SK-N-DZ (cell line): Measurements from ENCODE around the gene PYROXD2. TPM values are rescaled to one million over a fixed set of nuclear protein-coding genes. Genes with fewer than 3 reads are reported as not detected.

Experiments used
- DNase-seq: peaks from one replicate; pipeline ENCODE4 v3.0.0-alpha.2; 2015; ENCODE audit warnings: low spot score
- polyA plus RNA-seq, 2 experiments: library from polyadenylated mRNA; depleted of rRNA; stranded (reverse); fragments of >200 nt; gene quantifications; 2 replicates each; pipeline ENCODE4 v1.2.3, GENCODE V29; 2014

The PYROXD2 gene
- 1.8 and 3.5 TPM in 2 replicates for polyA plus RNA-seq (2014; cell fraction: cytosol; rRNA removed)
- polyA plus RNA-seq (2014; cell fraction: nucleus; rRNA removed) = 10.3 and 13.7 TPM in 2 replicates

DNA sequence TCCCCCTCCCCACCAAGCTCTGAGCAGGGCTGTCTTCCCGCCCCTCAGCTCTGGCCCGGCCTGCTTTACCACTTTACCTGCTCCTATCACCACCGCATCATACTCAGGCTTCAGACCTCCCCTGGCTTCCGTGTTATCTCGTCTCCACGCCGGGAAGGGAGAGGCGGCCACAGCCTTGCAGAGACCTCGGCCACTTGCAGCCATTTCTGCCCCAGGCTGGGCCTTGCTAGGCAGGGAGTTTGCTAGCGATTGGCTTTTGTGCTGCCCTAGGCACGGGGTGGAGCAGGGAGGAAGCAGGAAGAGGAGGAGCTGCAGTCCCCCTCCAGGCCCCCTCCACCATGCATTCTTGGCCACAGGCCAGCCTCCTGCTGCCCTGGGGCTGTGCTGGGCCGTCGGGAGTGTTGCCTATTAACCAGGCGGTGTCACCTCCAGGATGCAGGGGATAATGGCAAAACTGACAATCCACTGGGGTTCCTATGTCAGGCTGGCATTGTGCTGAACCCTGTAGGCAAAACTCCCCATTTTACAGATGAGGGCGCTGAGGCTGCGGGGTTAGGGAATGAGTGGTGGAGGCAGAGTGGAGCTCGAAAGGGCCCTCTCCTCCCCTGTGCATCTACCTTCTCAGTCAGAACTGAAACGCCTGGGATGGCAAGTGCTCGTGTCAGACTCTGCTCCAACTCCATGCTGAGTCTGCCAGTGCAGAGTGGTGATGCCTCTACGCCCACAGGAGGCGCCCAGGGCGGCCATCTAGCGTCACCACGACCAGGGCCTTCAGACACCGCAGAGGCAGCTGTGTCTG lies at the start of gene PYROXD2:
TSS of gene PYROXD2 (minus strand) at position 251 of the 799 bp plus-strand sequence. CDS start at position 204, 47 bp downstream.
- peak; percentile 87 for DNase-seq

DNA sequence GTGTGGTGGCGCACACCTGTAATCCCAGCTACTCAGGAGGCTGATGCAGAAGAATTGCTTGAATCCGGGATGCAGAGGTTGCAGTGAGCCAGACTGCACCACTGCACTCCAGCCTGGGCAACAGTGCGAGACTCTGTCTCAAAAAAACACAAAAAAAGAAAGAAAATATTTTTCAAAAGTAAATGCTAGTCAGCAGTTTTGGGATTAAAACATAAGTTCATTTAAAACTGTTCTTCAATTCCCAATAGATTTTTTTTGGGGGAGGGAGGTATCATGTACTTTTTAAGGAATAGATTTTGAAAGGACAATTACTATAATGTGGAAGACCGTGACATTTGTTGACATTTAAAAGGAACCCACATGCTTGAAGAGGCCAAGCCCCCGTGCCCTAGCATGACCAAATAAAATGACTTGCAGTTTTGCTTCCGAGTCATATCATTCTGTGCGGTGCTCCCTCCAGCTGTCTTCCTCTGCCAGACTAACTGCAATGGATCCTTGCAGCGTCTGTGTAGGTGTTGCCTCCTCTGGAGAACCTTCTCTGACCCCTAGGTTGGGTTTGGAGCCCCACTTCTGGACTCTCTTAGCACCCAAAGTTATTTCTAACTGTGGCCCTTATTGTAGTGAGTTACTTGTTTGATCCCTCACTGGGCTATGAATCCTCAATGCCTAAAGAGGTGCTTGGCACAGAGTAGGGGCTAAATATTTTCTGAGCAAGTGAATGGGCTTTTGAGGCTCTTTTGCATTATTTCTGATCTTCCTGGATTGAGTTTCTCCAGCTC lies 49.2 kb upstream of the PYROXD2 start:
- no peak for DNase-seq

DNA sequence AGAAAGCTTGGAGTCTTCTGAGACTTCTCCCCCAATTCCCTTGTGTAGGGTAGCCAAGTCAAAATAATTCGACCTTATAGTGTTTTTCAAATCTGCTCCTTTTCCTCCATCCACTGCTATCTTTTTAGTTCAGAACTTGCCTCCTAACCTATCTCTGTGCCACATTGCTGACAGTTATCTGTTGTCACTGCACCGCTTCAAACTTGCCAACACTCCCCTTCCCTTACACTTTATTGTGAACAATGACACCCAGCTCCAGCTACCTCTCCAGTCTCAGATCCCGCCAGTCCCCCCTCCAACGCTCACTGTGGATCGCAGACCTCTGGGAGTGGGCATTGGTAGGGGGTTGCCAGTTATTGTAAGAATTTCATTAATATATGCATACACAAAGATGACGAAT lies 48.0 kb upstream of the PYROXD2 start:
- no peak for DNase-seq

DNA sequence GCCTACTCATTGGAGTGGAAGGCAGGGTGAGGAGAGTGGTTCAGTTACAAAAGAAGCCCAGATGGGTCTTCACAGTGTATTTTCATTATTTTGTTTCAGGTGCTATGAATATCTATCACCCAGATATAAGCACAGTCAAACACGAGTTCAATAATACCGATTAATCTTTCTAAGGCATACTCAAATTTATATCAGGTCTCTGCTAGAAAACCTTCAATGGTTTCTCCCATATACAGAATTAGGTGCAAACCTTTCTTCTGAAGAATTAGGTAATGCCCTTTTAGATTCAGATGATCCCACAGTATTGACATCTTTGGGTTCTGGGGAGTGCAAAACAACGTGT lies 46.5 kb upstream of the PYROXD2 start:
- DNase-seq = no peak

DNA sequence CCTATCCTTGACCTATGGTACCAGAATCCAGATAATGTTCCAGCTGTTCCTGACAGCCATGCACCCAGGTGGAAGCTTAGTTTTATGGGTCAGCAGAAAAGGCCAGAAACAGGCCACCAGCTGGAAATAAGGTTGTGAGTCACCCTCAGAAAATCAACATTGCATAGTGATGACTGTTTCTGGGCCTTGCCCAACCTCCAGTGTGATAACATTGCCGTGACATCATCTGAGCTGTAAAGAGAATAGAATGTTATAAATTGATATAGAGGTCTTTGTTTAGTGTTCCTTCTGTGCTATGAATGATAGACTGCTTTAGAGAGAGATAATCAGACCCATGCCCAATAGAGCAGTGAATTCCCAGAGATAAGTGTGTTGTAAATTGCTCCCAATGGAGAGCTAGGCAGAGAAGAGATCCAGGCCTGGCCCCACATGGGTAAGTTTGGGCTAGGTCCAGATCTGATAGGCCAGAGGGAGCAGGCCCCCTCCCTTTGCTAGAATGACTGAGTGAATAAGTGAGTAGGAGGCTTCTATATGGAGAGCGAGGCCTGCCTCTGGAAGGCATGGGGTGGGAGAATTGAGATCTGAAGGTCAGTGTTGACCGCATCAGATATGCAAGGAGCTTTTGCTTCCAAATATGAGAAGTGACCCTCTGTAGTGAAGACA lies 46.0 kb upstream of the PYROXD2 start:
- no peak for DNase-seq

DNA sequence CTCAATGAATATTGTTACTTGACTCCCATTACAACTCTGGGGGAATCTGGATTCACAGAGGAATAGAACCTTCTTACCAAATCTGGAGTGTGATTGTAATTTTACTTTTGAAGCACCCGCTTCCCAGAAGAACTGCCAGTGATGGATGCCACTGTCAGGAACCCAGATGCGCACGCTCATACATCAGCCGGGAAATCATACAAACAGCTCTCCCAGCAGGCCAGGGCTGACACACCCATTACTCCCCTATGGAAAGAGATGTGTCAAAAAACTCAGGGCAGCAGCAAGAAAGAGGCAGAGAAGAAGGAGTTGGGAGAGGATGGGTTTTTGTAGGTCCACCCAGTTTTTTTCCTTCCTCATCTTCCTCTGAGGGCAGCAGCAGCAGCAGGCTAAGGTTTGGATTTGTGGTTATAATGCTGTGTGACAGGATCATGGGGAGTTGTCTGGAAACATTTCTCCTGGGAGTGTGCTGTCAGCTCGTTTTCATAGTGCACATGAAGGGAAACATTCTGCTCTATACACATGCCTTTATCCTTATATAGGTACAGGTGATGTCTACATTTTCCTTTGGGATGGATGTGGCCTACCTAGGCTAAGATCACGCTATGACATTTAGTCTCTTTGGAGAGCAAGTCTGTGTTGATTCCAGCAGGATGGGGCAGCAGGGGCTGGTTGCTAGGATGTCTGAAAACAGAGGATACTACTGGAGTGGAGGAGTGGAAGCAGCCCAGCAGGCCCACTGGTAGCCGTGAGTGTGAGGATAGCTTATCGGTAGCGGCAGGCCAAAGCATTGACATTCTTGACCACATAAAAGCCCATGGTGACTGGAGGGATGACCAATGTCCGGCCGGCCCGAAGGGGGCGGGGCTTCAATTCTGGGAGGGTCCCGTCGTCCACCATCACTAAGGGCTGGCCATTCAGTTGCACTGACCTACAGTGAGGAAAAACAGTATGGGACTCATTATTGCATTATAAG lies 44.1 kb upstream of the PYROXD2 start:
- no peak for DNase-seq

DNA sequence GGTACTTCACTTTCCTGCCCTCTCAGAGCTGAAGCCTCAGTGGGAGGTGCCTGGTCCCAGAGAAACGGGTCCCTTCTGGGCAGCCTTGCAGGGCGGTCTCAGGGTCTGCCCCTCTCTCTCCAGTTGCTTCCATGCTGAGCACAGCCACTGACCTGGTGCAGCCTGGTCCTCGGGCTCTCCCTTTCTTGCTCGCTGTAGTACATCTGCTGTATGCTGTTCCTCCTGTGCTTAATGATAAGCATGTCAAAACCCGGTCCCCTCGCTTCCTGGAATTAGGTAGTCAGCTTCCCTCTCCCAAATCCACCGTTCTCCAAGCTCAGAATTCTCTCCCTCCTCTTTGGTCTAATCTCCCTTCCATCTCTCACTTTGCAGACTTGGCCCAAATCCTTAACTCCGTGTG lies 42.7 kb upstream of the PYROXD2 start:
- DNase-seq = no peak

DNA sequence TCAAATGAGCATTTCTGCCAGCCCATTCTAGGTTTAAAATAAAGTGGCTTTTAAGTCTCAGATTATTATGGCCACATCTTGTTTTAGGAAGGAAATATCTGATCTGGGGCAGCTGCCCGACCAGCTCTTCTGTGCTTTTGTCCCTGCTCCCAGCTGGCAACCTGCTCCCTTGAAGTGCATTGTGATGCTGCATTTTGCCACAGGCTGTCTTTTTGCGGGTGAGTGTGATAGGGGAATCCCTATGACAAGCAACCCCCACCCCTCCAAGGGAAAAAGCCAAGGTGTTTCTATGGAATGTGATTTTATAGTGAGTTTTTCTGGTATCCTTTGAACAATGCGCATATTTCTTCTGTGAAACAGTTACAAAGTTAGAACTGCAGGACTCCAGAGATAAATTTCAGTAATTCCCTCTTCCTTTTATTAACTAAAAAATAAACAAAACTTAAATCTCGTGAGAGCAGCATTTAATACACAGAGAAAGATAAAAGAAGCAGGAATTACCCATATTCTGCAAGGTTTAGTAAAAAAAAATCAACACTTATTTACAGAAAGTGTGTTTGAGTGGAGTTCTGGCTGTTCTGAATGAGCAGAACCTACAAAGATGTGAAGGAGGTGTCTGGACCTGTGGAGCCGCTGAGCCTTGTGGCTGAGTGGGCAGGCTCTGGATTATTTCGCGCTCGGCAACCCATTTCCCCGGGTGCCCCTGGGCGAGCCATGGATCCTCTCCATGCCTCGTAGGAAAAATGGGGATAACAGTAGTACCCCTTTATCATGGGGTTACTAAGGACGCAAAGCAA lies 41.9 kb upstream of the PYROXD2 start:
- no peak for DNase-seq

DNA sequence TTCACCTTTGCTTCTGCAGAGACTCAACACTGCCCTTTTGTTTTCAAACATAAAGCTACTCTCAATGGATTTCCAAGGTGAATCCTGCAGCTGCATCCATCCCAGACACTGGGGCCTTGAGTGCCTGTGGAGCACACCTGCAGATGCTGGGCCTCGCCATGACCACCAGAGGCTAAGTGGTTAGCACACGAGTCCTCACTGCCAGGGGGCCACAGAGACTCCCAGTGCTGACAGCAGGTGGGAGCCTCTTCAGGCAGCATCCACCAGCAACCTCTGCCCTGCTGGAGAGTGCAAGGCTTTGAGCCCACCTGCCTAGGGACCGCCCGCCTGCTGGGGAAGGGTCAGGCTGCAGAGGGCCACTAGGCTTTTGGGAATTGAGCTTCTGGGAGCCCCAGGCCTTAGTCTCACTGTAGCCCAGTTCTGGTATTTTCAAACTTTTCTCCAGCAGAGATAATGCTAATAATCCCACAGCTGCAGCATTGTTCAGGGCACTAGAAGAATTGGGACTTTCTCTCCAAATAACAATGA lies 41.1 kb upstream of the PYROXD2 start:
- DNase-seq = no peak

DNA sequence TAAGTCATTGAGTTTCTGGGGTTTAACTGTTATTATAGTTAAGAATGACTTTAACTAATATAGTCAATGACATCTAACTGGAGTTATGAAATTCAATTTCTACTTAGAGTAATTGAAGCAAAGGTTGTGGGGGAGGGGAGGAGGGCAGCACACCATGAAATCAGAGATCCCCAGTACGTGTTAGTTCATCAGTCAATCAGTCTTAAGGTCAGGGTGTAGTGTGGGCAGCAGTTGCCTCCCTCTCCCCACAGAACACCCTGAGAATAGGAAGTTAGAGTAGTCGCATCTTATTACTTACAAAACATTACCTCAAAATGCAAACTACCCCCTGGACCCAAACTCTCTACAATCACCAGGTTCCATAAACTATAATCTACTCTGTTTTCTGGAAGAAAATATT lies 38.7 kb upstream of the PYROXD2 start:
- DNase-seq = no peak

DNA sequence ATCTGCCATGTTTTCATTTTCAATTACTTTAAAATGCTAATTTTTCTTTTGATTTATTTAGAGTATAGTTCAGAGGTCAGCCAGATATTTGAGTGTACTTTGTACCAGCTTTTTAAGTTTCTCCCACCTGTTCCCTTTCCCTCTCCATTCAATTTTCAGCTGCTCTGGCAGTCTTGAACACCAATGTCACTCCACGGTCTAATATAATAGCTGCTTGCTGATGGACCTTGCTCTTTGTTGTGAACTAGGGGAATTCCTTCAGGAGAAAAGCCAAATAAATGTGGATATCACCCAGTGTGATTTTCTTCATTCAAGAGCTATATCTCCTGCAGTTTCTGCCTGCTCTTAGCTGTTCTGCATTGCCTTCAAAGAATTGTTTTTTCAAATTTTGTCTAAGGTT lies 35.6 kb upstream of the PYROXD2 start:
- DNase-seq = no peak

DNA sequence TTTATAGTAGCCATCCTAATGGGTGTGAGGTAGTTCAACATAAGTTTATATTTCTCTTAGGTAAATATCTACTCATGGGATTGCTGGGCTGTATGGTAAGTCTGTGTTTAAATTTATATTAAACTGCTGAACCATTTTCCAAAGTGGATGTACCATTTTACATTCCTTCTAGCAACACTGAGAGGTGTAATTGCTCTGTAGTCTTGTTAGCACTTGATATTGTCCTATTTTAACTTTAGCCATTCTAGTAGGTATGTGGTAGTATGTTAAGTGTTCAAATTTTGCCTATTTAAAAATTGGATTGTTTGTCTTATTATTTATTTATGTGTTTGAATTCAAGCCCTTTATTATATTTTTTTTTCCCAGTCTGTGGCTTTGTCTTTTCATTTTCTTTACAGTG lies 34.3 kb upstream of the PYROXD2 start:
- no peak for DNase-seq

DNA sequence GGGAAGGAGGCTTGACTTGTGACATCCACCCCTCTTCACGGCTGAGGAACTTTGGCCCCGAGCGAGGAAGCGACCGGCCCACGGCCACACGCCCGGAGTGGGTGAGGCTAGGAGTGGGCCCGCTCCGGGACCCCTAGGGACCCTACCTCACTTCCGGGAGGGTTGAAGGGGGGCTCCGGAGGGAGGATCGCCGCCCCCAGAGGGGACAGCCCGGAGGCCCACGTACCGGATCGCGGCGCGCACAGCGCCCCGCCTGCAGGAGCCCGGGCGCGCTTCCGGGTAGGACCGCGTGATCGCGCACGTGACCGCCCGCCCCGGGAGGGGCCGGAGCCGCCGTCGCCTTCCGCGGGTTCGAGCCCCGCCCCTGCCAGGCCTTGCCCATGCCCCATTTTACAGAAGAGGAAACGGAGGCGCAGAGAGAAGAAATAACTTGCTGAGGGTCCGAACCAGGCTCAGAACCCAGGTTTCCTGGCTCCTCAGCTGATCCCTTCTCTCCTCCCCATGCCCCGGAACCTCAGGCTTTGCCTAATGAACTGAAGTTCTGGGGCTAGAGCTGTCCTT lies 31.8 kb upstream of the PYROXD2 start, which contains the start of gene HPS1:
TSS of gene HPS1 (minus strand) at position 275 of the 561 bp plus-strand sequence. CDS start 3,695 bp downstream, outside the sequence.
- DNase-seq = no peak

DNA sequence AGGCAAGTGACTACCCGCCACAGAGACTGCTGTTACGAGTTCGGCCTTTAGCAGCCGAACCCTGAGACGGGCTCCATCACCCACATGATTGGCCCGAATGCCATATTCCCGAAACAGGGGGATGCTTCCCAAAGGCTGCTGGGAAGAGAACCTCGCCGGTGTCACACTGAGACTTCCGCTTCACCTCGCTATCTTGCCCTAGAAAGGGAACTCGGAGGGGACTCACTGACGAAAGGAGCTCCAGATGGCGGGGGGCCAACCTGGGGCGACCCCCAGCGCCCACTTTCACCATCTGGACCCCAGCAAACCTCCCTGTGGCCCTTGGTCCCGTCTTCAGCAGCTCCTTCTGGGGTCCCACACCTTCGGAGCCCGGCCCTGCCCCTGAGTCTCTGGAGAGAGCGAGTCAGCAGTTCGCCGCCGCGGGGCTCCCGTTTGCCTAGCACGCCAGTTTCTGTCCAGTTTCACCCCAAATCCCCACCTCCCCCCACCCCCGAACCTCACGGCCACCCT lies 31.2 kb upstream of the PYROXD2 start:
- no peak for DNase-seq

DNA sequence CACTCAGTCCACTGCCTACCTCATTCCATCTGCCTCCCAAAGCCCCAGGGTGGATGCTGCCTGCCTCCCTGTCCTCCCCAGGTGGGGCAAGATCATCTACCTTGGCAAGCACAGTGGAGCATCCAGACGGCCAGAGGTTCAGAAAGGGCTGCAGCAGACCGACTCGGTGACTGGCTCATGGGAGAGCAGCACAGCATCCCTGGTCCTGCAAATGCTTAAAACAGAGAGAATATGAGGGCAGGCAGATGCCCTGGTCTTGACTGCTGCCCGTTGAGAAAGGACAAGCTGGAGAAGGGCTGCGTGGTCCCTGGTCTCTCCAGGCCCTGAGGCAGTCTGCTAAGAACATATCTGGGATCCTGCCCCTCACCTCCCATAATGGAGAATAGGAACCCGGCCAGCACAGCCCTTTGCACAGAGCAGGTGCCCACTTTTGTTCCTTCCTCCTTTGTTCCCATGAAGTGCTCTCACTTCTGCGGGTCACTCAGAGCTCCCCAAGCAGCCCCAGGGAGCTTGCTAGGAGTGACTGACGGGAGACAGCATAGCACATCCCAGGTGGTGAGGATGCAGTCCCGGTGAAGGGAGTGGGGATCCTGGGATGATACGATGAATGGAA lies 30.3 kb upstream of the PYROXD2 start:
- DNase-seq = no peak

DNA sequence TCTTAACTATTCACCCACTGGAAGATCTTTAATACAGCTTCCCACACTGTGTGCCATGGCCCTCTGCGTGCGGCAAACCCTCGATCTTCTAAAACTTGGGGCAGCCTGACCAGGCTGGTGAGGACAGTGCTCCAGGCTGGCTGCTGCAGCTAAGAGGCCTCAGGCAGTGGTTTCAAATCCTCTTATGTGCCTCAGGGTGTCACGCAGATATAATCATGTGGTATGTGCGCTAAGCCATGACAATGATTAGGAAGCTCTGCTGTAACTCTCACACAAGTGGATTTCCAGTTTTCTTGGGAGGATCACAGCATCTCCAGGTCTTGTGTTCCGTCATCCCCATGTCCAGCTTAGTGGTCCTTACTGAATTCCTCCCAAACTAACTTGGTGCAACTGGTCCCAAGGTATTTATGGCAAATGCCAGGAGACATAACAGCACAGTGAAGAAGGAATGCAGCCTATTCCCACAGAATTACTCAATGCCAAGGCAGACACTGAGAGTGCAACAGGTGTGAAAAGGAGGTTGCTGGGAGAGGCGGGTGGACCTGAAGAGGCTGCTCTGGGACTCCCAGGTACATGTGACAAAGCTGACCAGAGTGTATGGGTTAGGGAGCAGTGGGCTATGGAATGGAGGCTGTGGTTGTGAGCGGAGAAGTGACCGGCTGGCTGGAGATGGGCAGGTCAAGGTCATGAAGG lies 29.5 kb upstream of the PYROXD2 start:
- no peak for DNase-seq

DNA sequence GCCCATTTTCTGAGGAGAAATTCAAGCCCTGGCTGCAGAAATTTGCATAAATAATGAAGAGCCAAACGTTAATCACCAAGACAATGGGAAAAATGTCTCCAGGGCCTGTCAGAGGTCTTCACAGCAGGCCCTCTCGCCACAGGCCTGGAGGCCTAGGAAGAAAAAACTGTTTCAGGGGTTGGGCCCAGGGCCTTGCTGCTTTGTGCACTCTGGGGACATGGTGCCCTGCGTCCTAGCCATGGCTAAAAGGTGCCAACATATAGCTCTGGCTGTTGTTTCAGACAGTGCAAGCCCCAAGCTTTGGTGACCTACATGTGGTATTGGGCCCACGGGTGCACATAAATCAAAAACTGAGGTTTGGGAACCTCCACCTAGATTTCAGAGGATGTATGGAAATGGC lies 23.7 kb upstream of the PYROXD2 start:
- no peak for DNase-seq

DNA sequence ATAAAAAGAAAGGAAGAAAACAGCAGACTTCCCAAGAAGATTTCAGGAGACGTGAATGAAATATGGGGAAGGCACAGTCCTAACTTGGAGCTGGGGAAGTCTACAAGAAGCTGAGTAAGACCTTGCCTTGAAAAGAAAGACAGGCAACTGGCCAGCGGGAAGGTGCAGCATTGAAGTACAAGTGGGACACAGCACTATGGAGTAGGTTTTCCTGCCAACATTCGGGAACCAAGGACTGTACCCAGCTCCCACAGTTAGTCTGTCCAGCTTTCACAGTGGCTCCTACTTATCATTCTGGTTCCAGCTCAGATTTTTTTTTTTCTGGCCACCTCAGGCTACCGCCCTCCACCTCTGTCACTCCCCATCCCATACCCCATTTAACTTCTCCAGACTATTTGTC lies 21.7 kb upstream of the PYROXD2 start:
- no peak for DNase-seq
